Panc1 (cell line): ENCODE data around the gene PLPPR5. TPM values are rescaled to one million over a fixed set of nuclear protein-coding genes. Genes with fewer than 3 reads are reported as not detected.

ENCODE experiments used
- ATAC-seq: fragments of 200-7000 bp; cut with Tn5 transposase; 2 replicates; pipeline ENCODE4 v1.9.1; 2020; ENCODE audit warnings: mild to moderate bottlenecking, moderate library complexity
- BruUV-seq: library from RNA; stranded (reverse); fragments of 400-500 nt; replicated peaks from 2 replicates; lab custom pipeline; 2021; lab: Mats Ljungman, UMichigan
- CTCF ChIA-PET: fragments of 300-600 bp; sonication (Branson Sonifier 250); formaldehyde crosslinking; loops from one replicate; lab custom pipeline; 2022; ENCODE audit warnings: antibody characterized with exemption; lab: Charles Lee
- POLR2A ChIA-PET: fragments of 300-600 bp; sonication (Branson Sonifier 250); formaldehyde crosslinking; loops from one replicate; lab custom pipeline; 2022; ENCODE audit warnings: antibody characterized with exemption; lab: Charles Lee
- DNase-seq: peaks from one replicate; pipeline ENCODE4 v3.0.0-alpha.2; 2010; ENCODE audit warnings: low read depth, low spot score
- H3K27ac ChIP-seq: 2 replicates; pipeline ENCODE4 v1.5.1; 2011; ENCODE audit warnings: mild to moderate bottlenecking, low read length, inconsistent platforms
- H3K27me3 ChIP-seq: fragments of 200-500 bp; sonication (Bioruptor generic); 2 replicates; pipeline ENCODE4 v1.6.0; 2014; ENCODE audit warnings: low read length, inconsistent platforms; ENCODE audit not compliant: control insufficient read depth, insufficient read depth
- H3K36me3 ChIP-seq: fragments of 200-500 bp; sonication (Bioruptor generic); 2 replicates; pipeline ENCODE4 v1.5.1; 2014; ENCODE audit warnings: inconsistent platforms, mild to moderate bottlenecking, low read length, moderate library complexity; ENCODE audit not compliant: control insufficient read depth, insufficient read depth
- H3K4me1 ChIP-seq: 2 replicates; pipeline ENCODE4 v1.5.1; 2011; ENCODE audit warnings: inconsistent platforms, mild to moderate bottlenecking, low read length, moderate library complexity; ENCODE audit not compliant: control insufficient read depth, insufficient read depth
- H3K4me3 ChIP-seq, 2 experiments: 2 replicates each; pipeline ENCODE4 v1.5.1; 2011 to 2012; ENCODE audit warnings: low read depth in 2 of 2, low read length in 2 of 2, mild to moderate bottlenecking in 2 of 2, inconsistent platforms in 1 of 2, moderate library complexity in 1 of 2
- H3K9me3 ChIP-seq: fragments of 200-500 bp; sonication (Bioruptor generic); 2 replicates; pipeline ENCODE4 v1.5.1; 2014; ENCODE audit warnings: low read depth, mild to moderate bottlenecking, inconsistent platforms, low read length, moderate library complexity; ENCODE audit not compliant: control insufficient read depth, insufficient read depth
- CTCF ChIP-seq: fragments of 450-650 bp; IDR thresholded peaks from 2 replicates; pipeline ENCODE4 v1.5.1; 2017; ENCODE audit warnings: mild to moderate bottlenecking
- POLR2AphosphoS5 ChIP-seq: IDR thresholded peaks from 2 replicates; pipeline ENCODE4 v1.6.1; 2012; ENCODE audit warnings: mild to moderate bottlenecking, low read depth, low read length, moderate library complexity
- REST ChIP-seq, 2 experiments: IDR thresholded peaks; 2 replicates each; pipeline ENCODE4 v1.6.1; 2011 to 2012; ENCODE audit warnings: low read depth in 2 of 2, control low read depth in 1 of 2, low read length in 1 of 2, mild to moderate bottlenecking in 1 of 2, moderate library complexity in 1 of 2; ENCODE audit not compliant: insufficient read depth in 1 of 2
- SIN3A ChIP-seq: IDR thresholded peaks from 2 replicates; pipeline ENCODE4 v1.6.1; 2012; ENCODE audit warnings: low read depth, mild to moderate bottlenecking, low read length, moderate library complexity, borderline replicate concordance; ENCODE audit not compliant: insufficient read depth
- TCF7L2 ChIP-seq: IDR thresholded peaks from 2 replicates; pipeline ENCODE4 v1.6.1; 2011; ENCODE audit warnings: mild to moderate bottlenecking, low read depth, low read length, inconsistent platforms
- in situ Hi-C: cut with HindIII; loops from 2 replicates; pipeline ENCODE4 v1.10.0; 2016; ENCODE audit warnings: low sequenced_read_pairs, low pct_unique_long_range_greater_than_20kb
- intact Hi-C: fragments of 100-400 bp; cut with micrococcal nuclease; formaldehyde crosslinking; loops from one replicate; pipeline ENCODE4 v1.10.0; 2022; ENCODE audit not compliant: unreplicated experiment
- total RNA-seq: library from RNA; stranded (reverse); gene quantifications from one replicate; pipeline ENCODE4 v1.2.1, GENCODE V29; 2021; ENCODE audit not compliant: unreplicated experiment

Gene PLPPR5
- total RNA-seq, 1 experiment from 2014 or later = not detected

DNA sequence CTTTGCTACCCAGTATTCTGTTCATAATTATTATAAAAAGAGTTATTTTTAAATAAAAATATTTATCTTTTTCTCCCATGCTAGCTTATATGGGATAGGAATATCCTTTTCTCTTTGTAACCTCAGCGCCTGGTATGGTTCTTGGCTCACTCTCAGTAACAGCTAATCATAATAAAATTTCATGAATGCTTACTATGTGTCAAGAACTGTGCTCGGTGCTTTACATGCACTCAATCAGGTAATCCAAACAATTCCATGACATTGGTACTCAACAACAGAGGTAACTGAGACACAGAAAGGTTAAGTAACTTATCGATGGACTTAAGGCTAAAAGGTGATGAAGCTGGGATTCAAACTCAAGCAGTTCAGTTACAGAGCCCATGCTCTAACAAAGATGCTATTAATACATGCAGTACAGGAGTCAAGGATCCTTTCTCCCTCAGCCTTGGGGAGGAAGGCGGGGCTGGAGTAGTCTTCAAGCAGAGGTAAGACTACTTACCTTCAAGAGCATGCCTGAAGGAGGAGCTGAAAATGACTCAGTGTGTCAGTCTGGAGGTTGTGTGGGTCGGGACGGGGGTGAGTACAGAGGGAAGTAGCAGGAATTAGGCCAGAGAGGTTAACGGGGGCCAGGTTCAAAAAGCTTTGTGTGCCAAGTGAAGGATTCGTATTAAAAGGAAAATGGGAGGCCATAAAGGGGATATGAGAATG lies 73.4 kb downstream of the PLPPR5 start:
- no peaks in the 10 kb centered on the region for H3K9me3 ChIP-seq
- intact Hi-C loops = no loop called here
- no peaks in the 10 kb centered on the region for H3K36me3 ChIP-seq
- DNase-seq (no peak), ATAC-seq (no peak)
- in situ Hi-C loops = no loop called here
- CTCF ChIA-PET = no interaction called here
- POLR2A ChIA-PET = no interaction called here
- no TSS peak for BruUV-seq
- no peak overlapping the region for H3K4me3 ChIP-seq
- TF ChIP-seq SIN3A = no peak
- no peaks in the 10 kb centered on the region for H3K27me3 ChIP-seq
- no peaks in the 10 kb centered on the region for H3K4me1 ChIP-seq
- no peak overlapping the region for H3K27ac ChIP-seq

DNA sequence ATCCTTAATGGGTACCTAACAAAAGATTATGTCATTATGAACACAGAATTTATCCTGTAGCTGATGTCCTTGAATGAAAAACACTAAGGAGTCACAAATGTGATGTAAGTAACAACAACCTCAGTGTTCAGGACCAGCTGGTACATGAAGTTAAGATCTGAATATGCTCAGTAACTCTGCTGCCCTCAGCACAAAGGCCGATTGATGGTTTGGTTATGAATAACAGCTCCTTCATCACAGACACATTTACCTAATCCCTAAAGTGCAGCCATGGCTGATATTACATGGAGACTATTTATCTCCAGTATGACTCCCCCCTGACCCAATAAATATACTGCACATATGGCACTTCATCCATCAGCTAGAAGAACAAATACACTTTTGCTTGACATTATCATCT lies 75.2 kb downstream of the PLPPR5 start:
- Histone ChIP-seq H3K27me3 (no peaks in the 10 kb centered on the region), H3K4me1 (no peaks in the 10 kb centered on the region), H3K9me3 (no peaks in the 10 kb centered on the region), H3K36me3 (no peaks in the 10 kb centered on the region), H3K4me3 (no peak overlapping the region), H3K27ac (no peak overlapping the region)
- BruUV-seq = no TSS peak
- no peak for ATAC-seq
- ChIA-PET CTCF (no interaction called here), POLR2A (no interaction called here)
- DNase-seq = no peak
- intact Hi-C loops = no loop called here
- in situ Hi-C loops = no loop called here
- TF ChIP-seq TCF7L2 (no peak), CTCF (no peak), SIN3A (no peak)

DNA sequence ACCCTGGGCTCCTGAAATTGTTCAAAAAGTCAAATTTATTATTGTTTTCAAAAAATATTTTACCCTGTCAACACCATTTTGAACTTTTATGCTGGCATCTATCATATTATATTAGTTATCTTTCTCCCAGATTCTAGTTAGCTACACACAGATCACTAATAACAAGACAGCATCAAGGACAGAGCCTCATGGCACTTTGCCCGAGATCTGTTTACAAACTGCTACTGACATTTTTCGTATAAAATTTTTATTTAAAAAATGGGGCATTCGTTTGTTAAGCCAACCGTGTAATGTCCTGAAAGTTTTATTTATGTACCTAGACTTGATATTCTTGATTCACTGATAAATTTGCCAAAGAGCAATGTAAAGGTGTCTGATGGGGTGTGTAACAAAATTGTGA lies 78.1 kb downstream of the PLPPR5 start:
- DNase-seq = no peak
- intact Hi-C loops = no loop called here
- Histone ChIP-seq H3K4me1 (no peaks in the 10 kb centered on the region), H3K4me3 (no peak overlapping the region), H3K27me3 (no peaks in the 10 kb centered on the region), H3K9me3 (no peaks in the 10 kb centered on the region), H3K36me3 (no peaks in the 10 kb centered on the region), H3K27ac (no peak overlapping the region)
- TF ChIP-seq POLR2AphosphoS5 (no peak), SIN3A (no peak), CTCF (no peak), TCF7L2 (no peak), REST (IDR thresholded peaks at IDR 0.05; ENCODE audit: insufficient read depth in 1 of 2, low read depth in 2 of 2, low read length in 1 of 2) (no peak)
- POLR2A ChIA-PET = no interaction called here
- ATAC-seq = no peak
- BruUV-seq = no TSS peak
- CTCF ChIA-PET = no interaction called here
- in situ Hi-C loops = no loop called here
